Left lung (tissue), 10 donors: Measurements from ENCODE around the gene KRT8. TPM values are rescaled to one million over a fixed set of nuclear protein-coding genes. Genes with fewer than 3 reads are reported as not detected.

Experiments used
- ATAC-seq: fragments of 200-7000 bp; cut with Tn5 transposase; one replicate; pipeline ENCODE4 v1.9.1; 2020; ENCODE audit warnings: moderate library complexity
- DNase-seq, 4 donors: peaks; one replicate each; pipeline ENCODE4 v3.0.0-alpha.2; 2013 to 2020
- H3K27ac ChIP-seq, 2 donors: fragments of 200-600 bp; sonication (generic) in 1 of 2; one replicate each; pipeline versions ENCODE4 v1.5.0 to v1.8.0; 2020 to 2021
- H3K27me3 ChIP-seq, 2 donors: fragments of 200-600 bp; sonication (generic) in 1 of 2; one replicate each; pipeline versions ENCODE4 v1.5.0 to v1.8.0; 2020 to 2021
- H3K36me3 ChIP-seq, 2 donors: fragments of 200-600 bp; sonication (generic) in 1 of 2; one replicate each; pipeline versions ENCODE4 v1.5.0 to v1.8.0; 2020 to 2021
- H3K4me1 ChIP-seq, 2 donors: fragments of 200-600 bp; one replicate each; pipeline ENCODE4 v1.8.0; 2021
- H3K4me3 ChIP-seq, 2 donors: fragments of 200-600 bp; sonication (generic) in 1 of 2; one replicate each; pipeline versions ENCODE4 v1.5.0 to v1.8.0; 2020 to 2021; ENCODE audit warnings: mild to moderate bottlenecking in 1 of 2
- H3K9me3 ChIP-seq, 2 donors: fragments of 200-600 bp; sonication (generic) in 1 of 2; one replicate each; pipeline versions ENCODE4 v1.5.0 to v1.8.0; 2020 to 2021
- CTCF ChIP-seq, 2 donors: fragments of 200-600 bp; sonication (generic) in 1 of 2; IDR thresholded peaks; one replicate each; pipeline versions ENCODE4 v1.5.0 to v1.8.0; 2021; ENCODE audit warnings: antibody characterized with exemption in 2 of 2
- intact Hi-C, 2 donors: fragments of 100-400 bp; cut with DNase I; formaldehyde crosslinking; loops; one replicate each; pipeline versions ENCODE4 v1.11.2 to v1.14.2; 2022
- polyA plus RNA-seq, 6 donors: library from polyadenylated mRNA; unstranded; fragments of 120-200 nt; gene quantifications; one replicate each; pipeline ENCODE4 v1.2.1, GENCODE V29; 2013; ENCODE audit not compliant: insufficient read length in 6 of 6
- total RNA-seq, 2 donors: library from RNA; stranded (reverse); fragmentation: NEBNext Ultra II Directional; extraction: Animal tissue kit (Norgen Biotek cat#: 25700); gene quantifications; one replicate each; pipeline ENCODE4 v1.2.1, GENCODE V29; 2021
- donor health status: DM: no; HTN: yes; CAD: no.
- donor health status: DM: no; HTN: no; CAD: no.

The KRT8 gene
- total and polyA plus RNA-seq, 8 donors = 159 to 1,126 (median 207) TPM

- intact Hi-C loops = no loop called here
- no peak for TF ChIP-seq CTCF (IDR thresholded peaks at IDR 0.05)
- Histone ChIP-seq H3K27ac (no peak overlapping the region), H3K27me3 (peaks cover 0 to 23% of the 10 kb centered on the region in 2 donors), H3K9me3 (no peaks in the 10 kb centered on the region), H3K36me3 (peaks cover 0 to 8% of the 10 kb centered on the region in 2 donors), H3K4me3 (peak overlapping the region in 1 of 2 donors; percentile 52), H3K4me1 (peaks cover 2 to 10% of the 10 kb centered on the region in 2 donors)
- ATAC-seq = no peak
- DNase-seq = no peak
Measured at GRCh38 chr12:52951640-52952039, 46.8 kb upstream of the KRT8 start.

GRCh38 chr12:52951126-52951525 is 46.2 kb upstream of the KRT8 start:
- Histone ChIP-seq H3K27ac (no peak overlapping the region), H3K9me3 (no peaks in the 10 kb centered on the region), H3K4me1 (peaks cover 5 to 10% of the 10 kb centered on the region in 2 donors), H3K27me3 (peaks cover 0 to 23% of the 10 kb centered on the region in 2 donors), H3K36me3 (peaks cover 0 to 8% of the 10 kb centered on the region in 2 donors), H3K4me3 (peak overlapping the region; percentile 36 to 52)
- intact Hi-C loops = no loop called here
- ATAC-seq (no peak), DNase-seq (no peak)
- no peak for TF ChIP-seq CTCF (IDR thresholded peaks at IDR 0.05)

- intact Hi-C loops = no loop called here
- H3K27me3 ChIP-seq = peaks cover 0 to 23% of the 10 kb centered on the region in 2 donors
- H3K27ac ChIP-seq = peak overlapping the region in 1 of 2 donors; percentile 26
- TF ChIP-seq CTCF (IDR thresholded peaks at IDR 0.05) = no peak
- no peaks in the 10 kb centered on the region for H3K9me3 ChIP-seq
- H3K36me3 ChIP-seq = peaks cover 0 to 8% of the 10 kb centered on the region in 2 donors
- peaks cover 5 to 10% of the 10 kb centered on the region in 2 donors for H3K4me1 ChIP-seq
- DNase-seq (no peak), ATAC-seq (no peak)
- H3K4me3 ChIP-seq = peak overlapping the region; percentile 36 to 52
Measured at GRCh38 chr12:52950553-52950952, 45.7 kb upstream of the KRT8 start.

- intact Hi-C loops = no loop called here
- Histone ChIP-seq H3K4me3 (peak overlapping the region; percentile 36 to 52), H3K4me1 (peaks cover 5 to 14% of the 10 kb centered on the region in 2 donors), H3K9me3 (no peaks in the 10 kb centered on the region), H3K27ac (peak overlapping the region; percentile 76 to 79), H3K27me3 (peaks cover 0 to 23% of the 10 kb centered on the region in 2 donors), H3K36me3 (peaks cover 0 to 8% of the 10 kb centered on the region in 2 donors)
- TF ChIP-seq CTCF (IDR thresholded peaks at IDR 0.05) = no peak
- DNase-seq = peak in 2 of 4 donors; percentile 69
- ATAC-seq = peak; percentile 75
Measured at GRCh38 chr12:52949413-52950331, 44.8 kb upstream of the KRT8 start.

GRCh38 chr12:52947738-52948423 is 43.0 kb upstream of the KRT8 start:
- DNase-seq = no peak
- intact Hi-C loops = no loop called here
- H3K4me3 ChIP-seq = peak overlapping the region in 1 of 2 donors; percentile 52
- peaks cover 0 to 23% of the 10 kb centered on the region in 2 donors for H3K27me3 ChIP-seq
- ATAC-seq = no peak
- no peaks in the 10 kb centered on the region for H3K9me3 ChIP-seq
- H3K27ac ChIP-seq = peak overlapping the region in 1 of 2 donors; percentile 33
- peaks cover 5 to 14% of the 10 kb centered on the region in 2 donors for H3K4me1 ChIP-seq
- H3K36me3 ChIP-seq = peaks cover 0 to 8% of the 10 kb centered on the region in 2 donors
- no peak for TF ChIP-seq CTCF (IDR thresholded peaks at IDR 0.05)
